Measurements from ENCODE around the gene PTGER3.

- TF ChIP-seq, protein P1, sequence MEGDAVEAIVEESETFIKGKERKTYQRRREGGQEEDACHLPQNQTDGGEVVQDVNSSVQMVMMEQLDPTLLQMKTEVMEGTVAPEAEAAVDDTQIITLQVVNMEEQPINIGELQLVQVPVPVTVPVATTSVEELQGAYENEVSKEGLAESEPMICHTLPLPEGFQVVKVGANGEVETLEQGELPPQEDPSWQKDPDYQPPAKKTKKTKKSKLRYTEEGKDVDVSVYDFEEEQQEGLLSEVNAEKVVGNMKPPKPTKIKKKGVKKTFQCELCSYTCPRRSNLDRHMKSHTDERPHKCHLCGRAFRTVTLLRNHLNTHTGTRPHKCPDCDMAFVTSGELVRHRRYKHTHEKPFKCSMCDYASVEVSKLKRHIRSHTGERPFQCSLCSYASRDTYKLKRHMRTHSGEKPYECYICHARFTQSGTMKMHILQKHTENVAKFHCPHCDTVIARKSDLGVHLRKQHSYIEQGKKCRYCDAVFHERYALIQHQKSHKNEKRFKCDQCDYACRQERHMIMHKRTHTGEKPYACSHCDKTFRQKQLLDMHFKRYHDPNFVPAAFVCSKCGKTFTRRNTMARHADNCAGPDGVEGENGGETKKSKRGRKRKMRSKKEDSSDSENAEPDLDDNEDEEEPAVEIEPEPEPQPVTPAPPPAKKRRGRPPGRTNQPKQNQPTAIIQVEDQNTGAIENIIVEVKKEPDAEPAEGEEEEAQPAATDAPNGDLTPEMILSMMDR (IDR thresholded peaks at IDR 0.05) = no peak
- no peak for TF ChIP-seq POLR2A (IDR thresholded peaks at IDR 0.05)
Observed at GRCh38 chr1:71019233-71019969, 28.2 kb downstream of the PTGER3 start.
